Uterus (tissue), 2 donors: ENCODE measurements around the gene PLA2G3.

Experiments
- CTCF ChIP-seq, 4 experiments: fragments of 200-600 bp in 2 of 4; fragments of 450-650 bp in 2 of 4; sonication (generic) in 2 of 4; IDR thresholded peaks; one replicate each; pipeline ENCODE4 v1.5.1; 2016 to 2019; ENCODE audit warnings: antibody characterized with exemption in 4 of 4, mild to moderate bottlenecking in 2 of 4, moderate library complexity in 1 of 4
- POLR2A ChIP-seq, 2 donors: fragments of 450-650 bp; IDR thresholded peaks; one replicate each; pipeline ENCODE4 v1.6.1; 2016; ENCODE audit warnings: antibody characterized with exemption in 2 of 2, mild to moderate bottlenecking in 1 of 2, moderate library complexity in 1 of 2

- TF ChIP-seq POLR2A (IDR thresholded peaks at IDR 0.05) (no peak), CTCF (IDR thresholded peaks at IDR 0.05) (no peak)
Measured at GRCh38 chr22:31140746-31141145, 438 bp upstream of the PLA2G3 start.
